ENCODE results near the gene POLR3GL. TPM values are rescaled to one million over a fixed set of nuclear protein-coding genes. Genes with fewer than 3 reads are reported as not detected.

POLR3GL gene
- total RNA-seq, 1 experiment from 2014 or later = 7.1 TPM

DNA sequence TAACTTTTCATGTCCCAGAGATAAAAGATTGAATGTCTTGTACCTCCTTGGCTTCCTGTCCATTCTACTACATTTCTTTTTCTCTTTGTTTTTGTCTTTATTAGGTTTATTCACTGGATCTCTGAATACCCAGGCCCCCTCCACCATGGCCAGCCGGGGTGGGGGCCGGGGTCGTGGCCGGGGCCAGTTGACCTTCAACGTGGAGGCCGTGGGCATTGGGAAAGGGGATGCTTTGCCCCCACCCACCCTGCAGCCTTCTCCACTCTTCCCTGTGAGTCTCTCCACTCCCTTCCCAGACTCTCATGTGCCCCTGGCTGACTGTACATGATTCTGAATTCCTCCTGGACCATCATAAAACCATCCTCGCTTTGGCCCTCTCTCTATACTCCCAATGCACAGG is 10.2 kb downstream of the POLR3GL start:
- no peak for DNase-seq (ENCODE audit: low spot score)

DNA sequence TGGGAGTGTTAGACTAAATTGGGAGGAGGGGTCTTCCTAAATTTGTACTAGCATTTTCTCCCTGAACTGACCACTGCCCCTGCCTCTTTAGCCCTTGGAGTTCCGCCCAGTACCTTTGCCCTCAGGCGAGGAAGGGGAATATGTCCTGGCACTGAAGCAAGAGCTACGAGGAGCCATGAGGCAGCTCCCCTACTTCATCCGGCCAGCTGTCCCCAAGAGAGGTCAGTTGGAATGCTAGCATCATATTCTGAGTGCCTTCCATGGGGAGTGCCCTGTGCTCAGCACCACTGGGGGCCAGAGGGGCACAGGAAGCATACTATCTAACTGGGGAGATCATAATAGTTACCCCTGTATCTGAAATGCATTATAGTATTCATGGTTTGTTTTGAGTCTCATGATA is 10.7 kb downstream of the POLR3GL start:
- no peak for DNase-seq (ENCODE audit: low spot score)

DNA sequence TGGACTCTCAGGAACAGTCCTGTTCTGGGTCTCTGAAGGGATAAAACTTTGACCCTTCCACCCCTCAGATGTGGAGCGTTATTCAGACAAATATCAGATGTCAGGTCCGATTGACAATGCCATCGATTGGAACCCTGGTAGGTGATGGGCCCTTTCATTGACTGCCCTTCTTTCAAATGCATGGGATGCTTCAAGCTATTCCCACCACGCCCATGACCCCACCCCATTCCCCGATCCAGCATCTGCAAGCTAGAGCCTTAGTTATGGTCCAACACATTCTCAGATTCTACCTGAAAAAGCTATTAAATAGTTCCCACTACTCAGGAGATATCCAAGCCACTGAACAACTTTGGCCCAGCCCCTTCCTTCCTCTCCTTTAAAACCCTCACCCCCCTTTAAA is 12.5 kb downstream of the POLR3GL start:
- DNase-seq (ENCODE audit: low spot score) = no peak

DNA sequence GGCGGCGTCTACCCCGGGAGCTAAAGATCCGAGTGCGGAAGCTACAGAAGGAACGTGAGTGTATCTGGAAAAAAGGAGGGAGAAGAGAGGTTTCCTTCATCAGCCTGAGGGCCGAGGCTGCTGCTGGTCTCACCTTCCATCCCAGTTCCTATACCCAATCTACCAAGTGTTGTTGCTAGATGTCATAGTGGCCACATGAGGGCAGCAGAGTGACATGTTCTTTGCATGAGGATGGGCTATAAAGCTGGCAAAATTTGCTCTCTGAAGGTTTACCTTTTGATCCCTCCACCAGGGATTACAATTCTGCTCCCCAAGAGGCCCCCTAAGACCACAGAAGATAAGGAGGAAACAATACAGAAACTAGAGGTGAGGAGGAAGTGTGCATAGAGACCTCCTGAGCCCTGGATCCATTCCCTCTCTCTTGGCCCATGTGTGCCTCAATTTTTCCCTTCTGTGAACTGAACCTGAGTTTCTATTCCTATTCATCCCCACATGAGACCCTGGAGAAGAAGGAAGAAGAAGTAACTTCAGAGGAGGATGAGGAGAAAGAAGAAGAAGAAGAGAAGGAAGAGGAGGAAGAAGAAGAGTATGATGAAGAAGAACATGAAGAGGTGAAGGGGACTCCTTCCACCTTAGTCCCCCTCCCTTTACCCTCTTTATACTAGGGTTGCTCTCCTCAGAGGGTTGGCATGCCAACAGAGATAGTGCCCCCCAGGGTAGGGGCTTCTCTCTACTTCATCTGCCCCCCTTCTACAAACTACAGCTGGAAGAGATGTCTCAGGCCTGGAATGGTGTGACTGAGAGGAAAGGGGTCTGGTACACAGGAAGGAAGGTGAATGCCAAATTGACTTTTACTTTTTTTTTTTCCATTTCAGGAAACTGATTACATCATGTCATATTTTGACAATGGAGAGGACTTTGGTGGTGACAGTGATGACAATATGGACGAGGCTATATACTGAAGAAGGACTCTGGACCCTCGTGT is 13.3 kb downstream of the POLR3GL start:
- DNase-seq (ENCODE audit: low spot score) = peak; percentile 87

DNA sequence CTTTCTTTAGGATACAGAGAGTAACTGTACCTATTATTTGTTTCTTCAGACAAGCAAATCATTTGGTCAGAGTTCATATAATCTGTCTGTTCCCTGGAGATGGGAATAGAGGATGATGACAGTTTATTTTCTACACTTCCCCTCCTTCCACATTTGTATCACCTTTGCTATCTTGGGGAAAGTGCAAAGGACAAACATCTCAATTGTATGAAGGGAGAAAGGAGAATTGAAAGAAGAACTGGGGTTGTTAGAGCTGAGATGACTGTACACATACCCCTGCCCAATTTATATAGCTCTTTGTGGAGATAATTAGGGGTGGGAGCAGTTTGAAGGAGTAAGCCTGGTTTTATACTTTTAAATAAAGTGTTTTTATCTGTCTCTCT is 14.0 kb downstream of the POLR3GL start:
- no peak for DNase-seq (ENCODE audit: low spot score)

DNA sequence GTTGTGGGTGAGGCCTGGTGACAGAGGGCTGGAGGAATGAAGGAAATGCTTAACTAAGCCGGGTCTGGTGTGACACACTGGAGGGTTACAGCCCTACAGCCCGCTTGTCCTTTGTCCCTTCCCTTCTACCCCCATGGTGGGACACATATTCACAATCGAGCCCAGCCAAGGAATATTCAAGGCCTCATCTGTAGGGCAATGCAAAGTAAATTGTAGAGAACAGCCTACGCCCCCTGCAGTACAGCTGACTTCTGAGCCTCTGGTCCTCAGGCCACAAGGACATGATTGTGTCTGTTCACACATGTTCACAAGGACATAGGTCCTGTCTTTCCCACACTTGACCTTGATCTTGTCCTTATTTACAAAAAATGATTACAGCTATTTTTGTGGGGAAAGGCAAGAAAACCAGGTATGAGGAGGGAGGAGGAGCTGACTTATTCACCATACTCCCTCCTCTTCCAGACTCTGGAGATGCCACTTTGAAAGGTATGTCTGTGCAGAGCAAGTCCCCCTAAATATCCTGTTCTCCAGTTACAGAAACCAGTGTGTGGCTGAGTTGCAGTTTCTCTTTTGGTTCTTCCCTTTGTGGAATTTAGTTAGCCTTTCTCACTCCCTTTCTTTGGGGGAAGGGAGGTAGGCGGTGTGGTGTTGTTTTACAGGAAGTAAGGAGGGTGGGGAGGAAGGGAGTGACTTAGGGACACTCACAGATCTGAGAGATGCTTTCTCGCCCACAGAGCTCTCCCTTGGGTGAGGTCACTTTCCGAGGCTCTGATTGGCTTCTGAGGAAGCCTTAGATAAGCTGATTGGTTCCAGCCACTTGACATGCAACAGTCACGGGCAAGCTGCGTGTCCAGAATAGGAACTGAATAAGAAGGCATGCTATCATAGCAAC is 14.6 kb downstream of the POLR3GL start:
- peak; percentile 96 for DNase-seq (ENCODE audit: low spot score)

DNA sequence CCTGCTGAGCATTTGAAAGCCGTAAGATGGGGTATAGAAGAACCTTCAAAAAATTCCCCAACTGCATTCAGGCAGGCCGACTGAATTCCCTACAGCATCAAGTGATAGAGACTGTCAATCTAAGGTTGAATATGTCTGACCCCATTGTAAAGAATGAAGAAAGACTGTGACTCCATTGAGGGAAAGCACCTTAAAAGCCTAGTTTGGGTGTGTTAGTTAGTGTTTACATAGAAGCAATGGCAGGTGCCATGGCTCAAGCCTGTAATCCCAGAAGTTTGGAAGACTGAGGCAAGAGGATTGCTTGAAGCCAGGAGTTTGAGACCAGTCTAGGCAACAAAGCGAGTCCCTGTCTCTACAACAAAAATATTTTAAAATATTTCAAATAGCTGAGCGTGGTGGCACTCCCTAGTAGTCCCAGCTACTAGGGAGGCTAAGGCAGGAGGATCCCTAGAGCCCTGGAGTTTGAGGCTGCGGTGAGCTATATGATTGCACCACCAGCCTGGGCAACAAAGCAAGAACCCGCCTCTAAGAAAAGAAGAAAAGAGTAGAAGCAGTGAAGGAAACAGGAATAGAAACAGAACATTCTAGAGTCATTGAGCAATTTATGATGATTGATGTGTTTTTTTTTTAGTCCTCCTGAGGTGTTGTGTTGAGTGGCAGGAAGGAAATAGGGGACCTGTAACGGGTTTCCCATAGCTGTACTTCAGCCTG is 15.4 kb downstream of the POLR3GL start:
- DNase-seq (ENCODE audit: low spot score) = no peak

DNA sequence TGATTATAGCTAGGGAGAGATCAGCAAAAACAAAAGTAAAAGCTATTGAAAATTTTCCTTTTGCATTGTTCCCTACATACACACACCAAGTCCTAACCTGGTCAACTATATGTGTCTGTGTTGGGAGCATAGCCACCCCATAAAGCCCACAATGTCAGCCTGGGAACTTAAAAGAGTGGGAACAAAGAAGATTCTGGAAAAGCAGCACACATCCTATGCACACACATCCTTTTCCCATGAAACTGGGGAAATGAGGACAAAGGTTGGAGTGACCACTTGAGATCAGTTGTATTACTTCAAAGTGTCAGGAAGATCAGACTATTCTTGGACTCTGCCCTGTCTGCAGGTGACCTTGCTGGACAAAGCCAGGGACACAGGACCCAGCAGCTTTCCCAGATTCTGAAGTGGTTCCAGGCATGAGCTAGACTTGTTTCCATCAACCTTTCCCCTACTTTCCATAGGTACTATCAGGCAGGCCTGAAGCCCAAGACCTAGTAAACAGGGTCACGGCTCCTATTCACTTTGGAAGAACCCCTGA is 16.0 kb downstream of the POLR3GL start:
- DNase-seq (ENCODE audit: low spot score) = no peak

DNA sequence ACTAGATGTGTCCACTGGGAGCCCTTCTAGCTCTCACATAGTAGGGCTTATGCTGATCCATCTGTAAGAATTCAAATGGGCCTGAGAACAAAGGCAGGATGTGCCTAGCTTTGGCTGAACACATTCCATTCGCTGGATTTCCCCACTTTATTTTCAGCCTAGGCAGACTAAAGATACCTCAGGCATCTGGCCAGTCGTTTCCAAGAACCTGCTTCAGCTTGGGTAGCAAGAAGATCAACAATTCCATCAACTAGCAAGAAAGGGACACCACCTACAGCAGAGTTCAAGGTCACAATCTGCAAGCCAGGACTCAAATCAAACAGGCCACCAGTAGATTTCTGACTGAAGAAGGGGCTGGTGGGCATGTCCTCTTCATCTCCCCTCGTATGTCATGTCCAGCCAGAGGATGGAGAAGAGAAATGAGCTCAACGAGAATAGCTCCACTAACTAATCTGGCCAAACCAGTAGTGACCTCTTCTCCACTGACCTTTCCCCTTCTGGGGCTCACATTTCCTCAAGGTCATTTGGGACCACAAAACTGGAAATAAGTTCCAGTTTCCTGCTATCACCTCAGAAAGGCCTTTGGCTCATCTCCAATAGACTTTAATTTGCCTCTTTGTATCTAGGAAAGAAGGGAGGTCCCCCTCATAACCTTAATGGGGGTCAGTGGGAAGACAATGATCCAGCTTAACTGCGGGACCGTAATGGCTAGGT is 17.7 kb downstream of the POLR3GL start:
- DNase-seq (ENCODE audit: low spot score) = no peak

DNA sequence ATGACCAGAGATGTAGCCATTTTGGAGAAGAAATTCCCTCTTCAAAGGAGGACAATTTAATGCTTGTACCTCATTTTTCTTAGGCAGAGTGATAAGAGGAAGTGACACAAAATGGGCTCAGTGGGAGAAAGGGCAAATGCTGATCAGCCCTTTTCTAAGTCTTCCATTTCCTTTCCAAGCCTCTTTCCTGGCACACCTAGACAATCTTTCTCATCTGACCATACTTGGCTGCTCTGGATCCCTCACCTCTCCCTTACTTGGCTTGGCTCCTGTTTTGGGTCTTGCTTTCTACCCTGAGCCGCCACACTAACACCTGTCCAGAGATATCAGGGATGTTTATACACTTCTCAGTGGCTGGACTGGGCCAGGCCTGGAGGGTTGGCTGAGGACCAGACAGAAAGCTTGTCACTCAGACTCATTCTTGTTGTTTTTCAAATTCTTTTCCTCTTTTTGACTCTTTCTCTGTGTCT is 18.8 kb downstream of the POLR3GL start:
- DNase-seq (ENCODE audit: low spot score) = peak; percentile 68

DNA sequence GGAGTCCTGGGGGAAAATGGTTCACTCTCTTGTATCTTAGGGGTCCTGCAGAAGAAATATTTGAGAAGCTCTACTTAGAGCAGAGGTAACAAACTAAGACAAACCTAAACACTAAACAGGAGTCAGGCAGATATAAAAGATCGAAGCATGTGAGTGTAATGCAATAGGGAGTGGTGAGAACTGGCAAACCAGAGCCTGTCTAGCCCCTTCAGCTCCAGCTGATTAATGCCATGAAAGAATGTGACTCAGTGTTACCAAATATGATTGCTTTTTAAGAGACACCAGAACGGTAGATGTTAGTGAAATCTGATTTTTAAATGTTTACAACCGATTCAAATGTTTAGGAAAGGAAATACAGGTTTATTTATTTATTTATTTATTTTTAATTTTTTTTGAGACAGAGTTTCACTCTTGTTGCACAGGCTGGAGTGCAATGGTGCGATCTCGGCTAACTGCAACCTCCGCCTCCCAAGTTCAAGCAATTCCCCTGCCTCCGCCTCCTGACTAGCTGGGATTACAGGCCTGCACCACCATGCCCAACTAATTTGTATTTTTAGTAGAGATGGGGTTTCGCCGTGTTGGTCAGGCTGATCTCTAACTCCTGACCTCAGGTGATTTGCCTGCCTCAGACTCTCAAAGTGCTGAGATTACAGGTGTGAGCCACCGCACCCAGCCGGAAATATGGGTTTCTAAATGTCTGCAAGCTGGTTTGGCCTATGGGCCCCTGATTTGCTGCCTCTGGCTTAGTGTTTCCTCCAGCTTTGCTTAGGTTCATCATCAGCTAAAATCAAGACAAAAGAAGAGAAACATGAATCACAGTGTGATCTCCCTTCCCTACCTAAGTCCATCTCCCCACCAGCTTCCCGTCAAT is 19.7 kb downstream of the POLR3GL start:
- DNase-seq (ENCODE audit: low spot score) = no peak

DNA sequence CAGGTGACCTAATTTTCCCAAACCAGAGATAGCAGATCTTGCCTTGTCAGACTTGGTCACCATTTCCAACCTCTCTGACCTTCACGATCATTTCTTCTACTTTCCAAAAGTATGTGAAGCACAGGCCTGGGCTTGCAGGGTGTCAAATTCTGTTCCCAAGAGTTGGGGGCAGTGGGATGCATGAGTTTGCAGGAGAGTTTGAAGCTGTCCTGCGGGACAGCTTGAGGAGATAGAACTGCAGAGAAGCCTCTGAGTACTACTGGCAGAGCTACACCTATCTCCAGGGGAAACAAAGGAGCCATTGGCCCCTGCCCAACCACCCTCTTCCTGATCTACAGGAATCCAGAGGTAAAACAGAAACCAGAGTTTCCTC is 20.6 kb downstream of the POLR3GL start:
- no peak for DNase-seq (ENCODE audit: low spot score)

DNA sequence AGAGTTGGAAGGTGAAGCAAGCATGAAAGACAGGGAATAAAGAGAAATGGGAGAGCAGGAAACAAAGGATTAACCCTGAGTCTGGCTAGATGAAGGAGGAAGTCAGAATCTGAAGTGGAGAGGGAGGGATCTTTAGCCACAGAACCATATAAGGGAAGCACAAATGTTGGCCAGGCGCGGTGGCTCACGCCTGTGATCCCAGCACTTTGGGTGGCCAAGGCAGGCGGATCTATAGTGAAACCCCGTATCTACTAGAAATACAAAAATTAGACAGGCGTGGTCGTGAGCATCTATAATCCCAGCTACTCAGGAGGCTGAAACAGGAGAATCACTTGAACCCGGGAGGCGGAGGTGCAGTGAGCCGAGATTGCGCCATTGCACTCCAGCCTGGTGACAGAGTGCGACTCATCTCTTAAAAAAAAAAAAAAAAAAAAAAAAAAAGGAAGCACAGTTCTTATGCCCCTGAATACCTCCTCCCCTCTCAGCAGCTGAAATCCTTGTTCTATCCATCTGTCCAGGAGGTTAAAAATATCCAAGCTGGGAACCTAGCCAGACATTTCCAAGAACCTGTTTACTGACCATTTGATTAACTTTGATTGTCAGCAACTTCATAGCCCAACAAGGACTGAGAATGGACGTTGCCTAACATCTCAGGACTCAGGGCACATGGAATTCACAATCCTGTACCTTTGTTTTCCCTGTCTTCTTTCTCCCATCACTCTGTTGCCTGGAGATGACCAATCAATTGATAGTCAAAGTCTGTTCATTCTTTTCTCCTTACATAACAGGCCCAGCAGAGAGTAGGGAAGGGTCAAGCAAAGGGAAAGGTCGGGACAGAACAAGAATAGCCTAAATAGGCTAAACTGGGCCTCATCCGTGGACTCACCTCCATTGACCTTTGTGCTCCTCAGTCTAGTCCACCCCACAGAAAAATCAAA is 21.3 kb downstream of the POLR3GL start:
- peak; percentile 68 for DNase-seq (ENCODE audit: low spot score)

DNA sequence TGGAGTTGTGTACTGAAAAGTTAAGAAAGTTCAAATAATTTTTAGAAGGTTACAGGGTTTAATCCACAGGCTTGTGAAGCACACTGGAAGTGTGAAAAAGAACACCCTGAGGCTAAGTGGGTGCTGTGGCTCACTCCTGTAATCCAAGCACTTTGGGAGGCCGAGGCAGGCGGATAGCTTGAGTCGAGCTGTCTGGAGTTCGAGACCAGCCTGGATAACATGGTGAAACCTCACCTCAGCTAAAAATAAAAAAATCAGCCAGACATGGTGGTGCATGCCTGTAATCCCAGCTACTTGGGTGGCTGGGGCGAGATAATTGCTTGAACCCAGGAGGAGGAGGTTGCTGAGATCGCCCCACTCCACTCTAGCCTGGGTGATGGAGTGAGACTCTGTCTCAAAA is 22.1 kb downstream of the POLR3GL start:
- DNase-seq (ENCODE audit: low spot score) = no peak

DNA sequence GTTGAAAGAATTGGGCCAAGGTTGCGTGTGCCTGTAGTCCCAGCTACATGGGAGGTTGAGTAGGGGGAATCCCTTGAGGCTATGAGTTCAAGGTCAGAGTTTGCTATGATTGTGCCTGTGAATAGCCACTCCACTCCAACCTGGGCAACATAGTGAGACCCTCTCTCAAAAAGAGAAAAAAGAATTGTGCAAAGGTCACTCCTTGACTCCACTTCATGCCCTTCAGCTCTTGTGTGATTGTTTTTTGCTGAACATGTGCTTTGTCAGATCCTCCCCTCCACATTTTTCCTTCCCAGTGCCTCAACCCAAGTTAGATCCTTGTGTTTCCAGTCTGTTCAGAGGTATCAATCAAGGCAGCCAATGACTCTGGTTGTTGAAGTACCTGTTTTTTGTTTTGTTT is 23.4 kb downstream of the POLR3GL start:
- no peak for DNase-seq (ENCODE audit: low spot score)

DNA sequence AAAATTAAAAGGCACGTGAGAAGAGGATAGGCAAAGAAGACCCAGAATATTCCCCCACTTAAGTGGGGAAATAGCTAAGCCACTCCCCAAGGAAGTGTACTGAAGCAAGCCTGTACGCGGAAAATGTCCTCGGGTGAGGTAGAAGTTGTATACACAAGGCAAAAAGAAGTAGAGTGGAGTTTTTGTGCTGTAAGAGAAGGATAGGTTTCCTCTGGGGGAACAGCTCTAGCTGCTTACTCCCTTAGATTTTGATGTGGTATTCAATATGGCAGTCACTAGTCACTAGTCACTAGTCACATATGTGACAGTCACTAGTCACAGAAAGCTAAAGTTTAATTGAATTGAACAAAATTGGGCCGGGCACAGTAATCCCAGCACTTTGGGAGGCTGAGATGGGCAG is 24.3 kb downstream of the POLR3GL start:
- no peak for DNase-seq (ENCODE audit: low spot score)

DNA sequence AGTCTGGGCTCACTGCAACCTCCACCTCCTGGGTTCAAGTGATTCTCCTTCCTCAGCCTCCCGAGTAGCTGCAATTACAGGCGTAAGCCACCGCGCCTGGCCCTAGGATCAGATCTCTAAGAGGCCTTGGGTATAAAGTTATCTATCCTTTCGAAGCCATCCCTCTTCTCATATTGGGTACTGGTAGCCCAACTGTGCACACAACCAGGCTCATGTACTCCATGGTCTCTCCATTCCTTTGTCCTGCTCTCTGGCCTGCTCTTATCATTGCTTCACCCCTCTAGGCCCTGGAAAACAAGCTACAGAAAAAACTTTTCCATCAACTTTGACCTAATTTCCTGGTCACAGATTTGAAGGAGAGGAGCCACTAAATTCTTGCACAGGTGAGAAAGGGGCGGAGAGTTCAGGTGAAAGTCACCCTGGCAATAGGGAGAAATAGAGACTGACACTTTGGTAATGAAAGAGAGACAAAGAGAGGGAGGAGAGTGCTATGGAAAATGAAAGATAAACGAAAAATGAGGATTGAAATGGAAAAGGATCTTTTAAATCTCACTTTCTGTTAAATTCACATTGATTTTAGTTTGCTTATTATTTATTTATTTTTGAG is 25.9 kb downstream of the POLR3GL start:
- no peak for DNase-seq (ENCODE audit: low spot score)

DNA sequence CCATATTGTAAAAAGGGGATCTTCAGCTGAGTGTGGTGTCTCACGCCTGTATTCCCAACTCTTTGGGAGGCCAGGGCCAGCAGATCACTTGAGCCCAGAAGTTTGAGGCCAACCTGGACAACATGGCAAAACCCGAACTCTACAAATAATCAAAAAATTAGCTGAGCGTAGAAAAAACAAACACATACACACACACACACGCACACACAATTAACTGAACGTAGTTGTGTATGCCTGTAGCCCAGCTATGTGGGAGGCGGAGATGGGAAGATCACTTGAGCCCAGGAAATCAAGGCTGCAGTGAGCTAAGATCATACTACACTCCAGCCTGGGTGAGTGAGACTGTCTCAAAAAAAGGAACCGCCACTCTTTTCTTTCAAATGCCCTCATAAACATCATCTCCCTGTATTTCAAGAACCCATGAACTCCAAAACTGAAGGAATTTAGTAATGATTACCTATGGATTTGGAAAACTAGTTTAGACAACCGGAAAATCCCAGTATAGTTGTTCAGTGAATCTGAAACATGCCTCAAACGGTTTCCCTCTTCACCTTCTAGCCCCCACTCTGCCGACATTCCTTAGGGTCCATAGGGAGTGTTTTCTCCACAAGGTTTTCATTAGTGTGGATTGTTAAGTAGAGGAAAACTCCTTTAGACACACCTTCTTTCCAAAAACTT is 27.4 kb downstream of the POLR3GL start:
- no peak for DNase-seq (ENCODE audit: low spot score)
